Astrocyte of the cerebellum (primary cell): ENCODE results near the gene USP37.

ENCODE experiments used
- DNase-seq: peaks from one replicate; pipeline ENCODE4 v3.0.0-alpha.2; 2011; ENCODE audit warnings: low read depth
- H3K4me3 ChIP-seq: 2 replicates; pipeline ENCODE4 v1.5.1; 2011; ENCODE audit warnings: mild to moderate bottlenecking, low read depth, low read length, moderate library complexity
- CTCF ChIP-seq: IDR thresholded peaks from 2 replicates; pipeline ENCODE4 v1.5.1; 2012; ENCODE audit warnings: low read length, low read depth, moderate library complexity, mild to moderate bottlenecking; ENCODE audit errors: missing control alignments
- in situ Hi-C: cut with HindIII; loops from 2 replicates; pipeline ENCODE4 v1.10.0; 2017; ENCODE audit warnings: low sequenced_read_pairs

The USP37 gene

GRCh38 chr2:218582076-218582475 lies 13.9 kb upstream of the USP37 start:
- H3K4me3 ChIP-seq, result no peak overlapping the region
- in situ Hi-C loops, result no loop called here
- DNase-seq, result no peak
- no peak for TF ChIP-seq CTCF

GRCh38 chr2:218578272-218578877 lies 10.2 kb upstream of the USP37 start:
- TF ChIP-seq CTCF, result no peak
- no peak overlapping the region for H3K4me3 ChIP-seq
- in situ Hi-C loops, result no loop called here
- no peak for DNase-seq

- TF ChIP-seq CTCF, result no peak
- in situ Hi-C loops, result no loop called here
- H3K4me3 ChIP-seq, result no peak overlapping the region
- DNase-seq, result no peak
Observed at GRCh38 chr2:218577482-218578220, 9.5 kb upstream of the USP37 start.

- in situ Hi-C loops, result no loop called here
- no peak for TF ChIP-seq CTCF
- no peak overlapping the region for H3K4me3 ChIP-seq
- no peak for DNase-seq
Observed at GRCh38 chr2:218576854-218577253, 8.7 kb upstream of the USP37 start.

- TF ChIP-seq CTCF, result no peak
- no peak for DNase-seq
- H3K4me3 ChIP-seq, result peak overlapping the region; percentile 81
Observed at GRCh38 chr2:218570850-218571249, 2.7 kb upstream of the USP37 start.

GRCh38 chr2:218569661-218570500 lies 1.7 kb upstream of the USP37 start:
- H3K4me3 ChIP-seq, result peak overlapping the region; percentile 81
- in situ Hi-C loops, result loop anchor here (5.0 kb wide), 2 partner anchors 87 to 88 kb away; partner anchors contain the start of genes BCS1L and ZNF142
- no peak for TF ChIP-seq CTCF
- no peak for DNase-seq

More at GRCh38 chr2:218570850-218571249, 2.7 kb upstream of the USP37 start:
- in situ Hi-C loops, result loop anchor here (5.0 kb wide), 1 partner anchor 86 kb away; the partner anchor contains the start of genes BCS1L and ZNF142
